ENCODE data around the gene BTBD9.

BTBD9 gene

GRCh38 chr6:38497546-38497945 is 142.2 kb downstream of the BTBD9 start:
- DNase-seq (ENCODE audit: extremely low read depth, low read depth), result no peak
- no peak overlapping the region for H3K4me3 ChIP-seq (replicated peaks; ENCODE audit: low read depth, low read length)
- no peak for TF ChIP-seq CTCF (IDR thresholded peaks at IDR 0.05; ENCODE audit: low read depth, low read length, missing control alignments)

GRCh38 chr6:38495922-38496635 is 143.7 kb downstream of the BTBD9 start:
- no peak for DNase-seq (ENCODE audit: extremely low read depth, low read depth)
- TF ChIP-seq CTCF (IDR thresholded peaks at IDR 0.05; ENCODE audit: low read depth, low read length, missing control alignments), result no peak
- no peak overlapping the region for H3K4me3 ChIP-seq (replicated peaks; ENCODE audit: low read depth, low read length)

GRCh38 chr6:38495518-38495917 is 144.2 kb downstream of the BTBD9 start:
- DNase-seq (ENCODE audit: extremely low read depth, low read depth), result no peak
- no peak overlapping the region for H3K4me3 ChIP-seq (replicated peaks; ENCODE audit: low read depth, low read length)
- no peak for TF ChIP-seq CTCF (IDR thresholded peaks at IDR 0.05; ENCODE audit: low read depth, low read length, missing control alignments)

- peak; percentile 63 for DNase-seq (ENCODE audit: extremely low read depth, low read depth)
- no peak overlapping the region for H3K4me3 ChIP-seq (replicated peaks; ENCODE audit: low read depth, low read length)
- TF ChIP-seq CTCF (IDR thresholded peaks at IDR 0.05; ENCODE audit: low read depth, low read length, missing control alignments), result peak; percentile 71
Measured at GRCh38 chr6:38493931-38494547, 145.7 kb downstream of the BTBD9 start.

GRCh38 chr6:38492031-38492430 is 147.7 kb downstream of the BTBD9 start:
- DNase-seq (ENCODE audit: extremely low read depth, low read depth), result no peak
- H3K4me3 ChIP-seq (replicated peaks; ENCODE audit: low read depth, low read length), result no peak overlapping the region
- no peak for TF ChIP-seq CTCF (IDR thresholded peaks at IDR 0.05; ENCODE audit: low read depth, low read length, missing control alignments)

GRCh38 chr6:38489951-38490350 is 149.8 kb downstream of the BTBD9 start:
- DNase-seq (ENCODE audit: extremely low read depth, low read depth), result peak; percentile 81
- no peak overlapping the region for H3K4me3 ChIP-seq (replicated peaks; ENCODE audit: low read depth, low read length)
- TF ChIP-seq CTCF (IDR thresholded peaks at IDR 0.05; ENCODE audit: low read depth, low read length, missing control alignments), result no peak

Data from HFF-Myc (cell line).